H9 (cell line): Measurements from ENCODE around the gene OR52E6. TPM values are rescaled to one million over a fixed set of nuclear protein-coding genes. Genes with fewer than 3 reads are reported as not detected.

ENCODE experiments used
- DNase-seq: peaks from one replicate; pipeline ENCODE4 v3.0.0-alpha.2; 2017
- H2AFZ ChIP-seq: one replicate; pipeline ENCODE4 v1.6.1; 2013; ENCODE audit warnings: mild to moderate bottlenecking, low read length, control low read depth, moderate library complexity
- H2AK5ac ChIP-seq: 2 replicates; pipeline ENCODE4 v1.6.1; 2013; ENCODE audit warnings: low read length, control low read depth, mixed read lengths; ENCODE audit not compliant: insufficient read length
- H2BK120ac ChIP-seq: one replicate; pipeline ENCODE4 v1.6.1; 2013; ENCODE audit warnings: low read depth, mild to moderate bottlenecking, low read length, control low read depth, inconsistent platforms; ENCODE audit not compliant: poor library complexity, severe bottlenecking
- H2BK12ac ChIP-seq: 2 replicates; pipeline ENCODE4 v1.6.1; 2013; ENCODE audit warnings: low read length, control low read depth, mixed read lengths, low read depth; ENCODE audit not compliant: insufficient read length
- H2BK15ac ChIP-seq: 2 replicates; pipeline ENCODE4 v1.6.1; 2013; ENCODE audit warnings: low read depth, low read length, control low read depth
- H2BK20ac ChIP-seq: one replicate; pipeline ENCODE4 v1.6.1; 2013; ENCODE audit warnings: low read depth, mild to moderate bottlenecking, low read length, control low read depth, inconsistent platforms; ENCODE audit not compliant: poor library complexity, severe bottlenecking
- H2BK5ac ChIP-seq: 2 replicates; pipeline ENCODE4 v1.6.1; 2013; ENCODE audit warnings: low read length, control low read depth, mixed read lengths; ENCODE audit not compliant: insufficient read length
- H3K14ac ChIP-seq: 2 replicates; pipeline ENCODE4 v1.6.1; 2013; ENCODE audit warnings: low read length, control low read depth; ENCODE audit not compliant: insufficient read depth
- H3K18ac ChIP-seq: 2 replicates; pipeline ENCODE4 v1.6.1; 2013; ENCODE audit warnings: low read depth, mild to moderate bottlenecking, mixed read lengths, low read length, control low read depth; ENCODE audit not compliant: insufficient read length
- H3K23ac ChIP-seq: 2 replicates; pipeline ENCODE4 v1.6.1; 2013; ENCODE audit warnings: low read length, control low read depth, mixed read lengths, low read depth; ENCODE audit not compliant: insufficient read length
- H3K23me2 ChIP-seq: 2 replicates; pipeline ENCODE4 v1.6.1; 2013; ENCODE audit warnings: low read depth, mild to moderate bottlenecking, mixed read lengths, low read length, control low read depth; ENCODE audit not compliant: insufficient read length, poor library complexity, severe bottlenecking
- H3K27ac ChIP-seq: 2 replicates; pipeline ENCODE4 v1.5.1; 2013; ENCODE audit warnings: low read length, control low read depth, mixed read lengths, low read depth; ENCODE audit not compliant: insufficient read length
- H3K27me3 ChIP-seq: 2 replicates; pipeline ENCODE4 v1.6.1; 2013; ENCODE audit warnings: low read length, control low read depth, inconsistent platforms; ENCODE audit not compliant: insufficient read depth
- H3K4ac ChIP-seq: 2 replicates; pipeline ENCODE4 v1.6.1; 2013; ENCODE audit warnings: low read depth, mild to moderate bottlenecking, control low read depth, inconsistent platforms, low read length, moderate library complexity
- H3K4me1 ChIP-seq: 2 replicates; pipeline ENCODE4 v1.6.1; 2013; ENCODE audit warnings: low read length, control low read depth, inconsistent platforms; ENCODE audit not compliant: insufficient read depth
- H3K4me2 ChIP-seq: 2 replicates; pipeline ENCODE4 v1.6.1; 2013; ENCODE audit warnings: low read length, control low read depth, mixed read lengths; ENCODE audit not compliant: insufficient read length, insufficient read depth
- H3K56ac ChIP-seq: 2 replicates; pipeline ENCODE4 v1.6.1; 2013; ENCODE audit warnings: low read depth, mild to moderate bottlenecking, mixed read lengths, low read length, control low read depth; ENCODE audit not compliant: insufficient read length
- H3K79me1 ChIP-seq: 2 replicates; pipeline ENCODE4 v1.6.1; 2013; ENCODE audit warnings: low read depth, mild to moderate bottlenecking, moderate library complexity, low read length, control low read depth, inconsistent platforms; ENCODE audit not compliant: insufficient read depth, poor library complexity, severe bottlenecking
- H3K79me2 ChIP-seq: 2 replicates; pipeline ENCODE4 v1.6.1; 2013; ENCODE audit warnings: low read length, control low read depth, inconsistent platforms; ENCODE audit not compliant: insufficient read depth
- H3K9ac ChIP-seq: 2 replicates; pipeline ENCODE4 v1.6.1; 2013; ENCODE audit warnings: low read length, control low read depth, mixed read lengths; ENCODE audit not compliant: insufficient read length; ENCODE audit errors: extremely low read depth
- H3K9me3 ChIP-seq: one replicate; pipeline ENCODE4 v1.6.1; 2013; ENCODE audit warnings: low read depth, low read length, inconsistent platforms; ENCODE audit not compliant: control insufficient read depth
- H3T11ph ChIP-seq: one replicate; pipeline ENCODE4 v1.6.1; 2013; ENCODE audit warnings: mild to moderate bottlenecking, low read length, control low read depth, inconsistent platforms
- H4K20me1 ChIP-seq: one replicate; pipeline ENCODE4 v1.6.1; 2013; ENCODE audit not compliant: control insufficient read depth, insufficient read length, insufficient read depth
- H4K5ac ChIP-seq: 2 replicates; pipeline ENCODE4 v1.6.1; 2013; ENCODE audit warnings: low read depth, mild to moderate bottlenecking, mixed read lengths, low read length, control low read depth; ENCODE audit not compliant: insufficient read length
- H4K8ac ChIP-seq: replicated peaks from 2 replicates; pipeline ENCODE4 v1.6.1; 2013; ENCODE audit warnings: low read length, control low read depth, mixed read lengths, low read depth; ENCODE audit not compliant: insufficient read length
- H4K91ac ChIP-seq: 2 replicates; pipeline ENCODE4 v1.6.1; 2013; ENCODE audit warnings: low read depth, mild to moderate bottlenecking, moderate library complexity, mixed read lengths, low read length, control low read depth; ENCODE audit not compliant: insufficient read length
- H3K27ac Mint-ChIP-seq, 3 experiments: 2 replicates in 2 of 3; 3 replicates in 1 of 3; pipeline ENCODE4 v1.8.0; 2020 to 2021; ENCODE audit warnings: mixed read lengths in 3 of 3, mild to moderate bottlenecking in 1 of 3, moderate library complexity in 1 of 3
- H3K27me3 Mint-ChIP-seq: 2 replicates; pipeline ENCODE4 v1.8.0; 2021; ENCODE audit warnings: low read depth, mild to moderate bottlenecking, moderate library complexity, mixed read lengths
- H3K36me3 Mint-ChIP-seq, 3 experiments: 2 replicates in 2 of 3; 3 replicates in 1 of 3; pipeline ENCODE4 v1.8.0; 2020 to 2021; ENCODE audit warnings: low read depth in 3 of 3, mixed read lengths in 3 of 3; ENCODE audit not compliant: insufficient read depth in 1 of 3
- H3K4me1 Mint-ChIP-seq, 2 experiments: 2 replicates each; pipeline ENCODE4 v1.8.0; 2020; ENCODE audit warnings: mixed read lengths in 2 of 2
- H3K4me3 Mint-ChIP-seq, 2 experiments: 2 replicates in 1 of 2; 3 replicates in 1 of 2; pipeline ENCODE4 v1.8.0; 2020 to 2021; ENCODE audit warnings: mild to moderate bottlenecking in 2 of 2, mixed read lengths in 2 of 2, moderate library complexity in 1 of 2
- H3K9me3 Mint-ChIP-seq, 2 experiments: 2 replicates in 1 of 2; 3 replicates in 1 of 2; pipeline ENCODE4 v1.8.0; 2020; ENCODE audit warnings: mild to moderate bottlenecking in 2 of 2, mixed read lengths in 2 of 2, moderate library complexity in 1 of 2
- CTCF ChIP-seq: fragments of 200-600 bp; sonication (generic); conservative IDR thresholded peaks from 3 replicates; pipeline ENCODE4 v1.8.0; 2021; ENCODE audit warnings: antibody characterized with exemption, mild to moderate bottlenecking
- total RNA-seq: library from RNA; stranded (reverse); gene quantifications from 2 replicates; pipeline ENCODE4 v1.2.1, GENCODE V29; 2021

The OR52E6 gene
- total RNA-seq, 1 experiment from 2014 or later, result not detected

GRCh38 chr11:5881756-5882155 is 40.1 kb upstream of the OR52E6 start:
- no peak for TF ChIP-seq CTCF
- H3K23me2 ChIP-seq, result no peaks in the 10 kb centered on the region
- H4K8ac ChIP-seq, result no peak overlapping the region
- no peak overlapping the region for H2AK5ac ChIP-seq
- no peak overlapping the region for H3K4ac ChIP-seq
- Mint-ChIP-seq H3K27ac (no peak overlapping the region), H3K4me1 (no peaks in the 10 kb centered on the region), H3K4me3 (no peak overlapping the region), H3K9me3 (no peaks in the 10 kb centered on the region), H3K27me3 (no peaks in the 10 kb centered on the region; the same call in 1 of the 2 replicates), H3K36me3 (no peaks in the 10 kb centered on the region)
- H3K14ac ChIP-seq, result no peak overlapping the region
- H3K4me1 ChIP-seq, result no peaks in the 10 kb centered on the region
- H3K18ac ChIP-seq, result no peak overlapping the region
- H3K27ac ChIP-seq, result no peak overlapping the region
- H2BK120ac ChIP-seq, result no peak overlapping the region
- H3K9ac ChIP-seq, result no peak overlapping the region
- no peaks in the 10 kb centered on the region for H3K27me3 ChIP-seq
- DNase-seq, result no peak
- H3K23ac ChIP-seq, result no peak overlapping the region
- no peak overlapping the region for H4K91ac ChIP-seq
- no peak overlapping the region for H2BK15ac ChIP-seq
- H2BK12ac ChIP-seq, result no peak overlapping the region
- H2BK5ac ChIP-seq, result no peak overlapping the region
- H3K56ac ChIP-seq, result no peak overlapping the region
- no peak overlapping the region for H3K4me2 ChIP-seq
- H3T11ph ChIP-seq, result no peak overlapping the region
- no peak overlapping the region for H2AFZ ChIP-seq
- no peaks in the 10 kb centered on the region for H3K79me2 ChIP-seq
- H2BK20ac ChIP-seq, result no peak overlapping the region
- H4K20me1 ChIP-seq, result no peaks in the 10 kb centered on the region
- H3K9me3 ChIP-seq, result no peaks in the 10 kb centered on the region
- H3K79me1 ChIP-seq, result no peaks in the 10 kb centered on the region
- no peak overlapping the region for H4K5ac ChIP-seq
